ENCODE results near the gene IPO13.

DNA sequence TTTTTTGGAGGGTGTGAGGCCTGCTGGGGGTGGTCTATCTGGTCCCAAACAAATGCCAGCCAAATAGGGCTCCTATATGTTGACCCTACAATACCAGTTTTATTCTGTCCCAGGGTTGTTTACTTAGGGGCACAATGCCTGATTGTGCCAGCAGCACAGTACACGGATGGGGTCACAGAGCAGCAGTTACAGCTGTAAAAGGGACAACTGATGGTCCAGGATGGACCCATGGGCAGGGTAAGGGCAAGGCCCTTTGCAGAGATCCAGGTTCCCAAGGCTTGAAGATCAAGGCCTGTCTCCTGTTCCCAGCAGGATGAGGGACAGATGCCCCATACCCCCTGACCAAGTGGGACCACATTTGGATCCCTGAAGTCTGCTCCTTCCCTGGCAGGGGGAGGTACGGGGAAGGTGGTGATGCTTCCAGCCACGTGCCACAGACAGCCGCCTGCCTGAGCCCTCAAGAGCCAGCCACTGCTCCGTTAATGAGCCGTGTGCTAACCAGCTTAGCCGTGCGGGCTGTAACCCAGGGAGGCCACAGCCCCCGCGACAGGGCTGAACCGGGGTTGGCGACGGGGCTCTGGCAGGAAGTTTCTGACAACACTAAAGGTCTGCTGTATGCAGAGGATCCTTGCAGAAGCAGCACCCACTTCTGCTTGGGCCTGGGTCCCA lies 66.3 kb downstream of the IPO13 start:
- TF ChIP-seq, protein P1, sequence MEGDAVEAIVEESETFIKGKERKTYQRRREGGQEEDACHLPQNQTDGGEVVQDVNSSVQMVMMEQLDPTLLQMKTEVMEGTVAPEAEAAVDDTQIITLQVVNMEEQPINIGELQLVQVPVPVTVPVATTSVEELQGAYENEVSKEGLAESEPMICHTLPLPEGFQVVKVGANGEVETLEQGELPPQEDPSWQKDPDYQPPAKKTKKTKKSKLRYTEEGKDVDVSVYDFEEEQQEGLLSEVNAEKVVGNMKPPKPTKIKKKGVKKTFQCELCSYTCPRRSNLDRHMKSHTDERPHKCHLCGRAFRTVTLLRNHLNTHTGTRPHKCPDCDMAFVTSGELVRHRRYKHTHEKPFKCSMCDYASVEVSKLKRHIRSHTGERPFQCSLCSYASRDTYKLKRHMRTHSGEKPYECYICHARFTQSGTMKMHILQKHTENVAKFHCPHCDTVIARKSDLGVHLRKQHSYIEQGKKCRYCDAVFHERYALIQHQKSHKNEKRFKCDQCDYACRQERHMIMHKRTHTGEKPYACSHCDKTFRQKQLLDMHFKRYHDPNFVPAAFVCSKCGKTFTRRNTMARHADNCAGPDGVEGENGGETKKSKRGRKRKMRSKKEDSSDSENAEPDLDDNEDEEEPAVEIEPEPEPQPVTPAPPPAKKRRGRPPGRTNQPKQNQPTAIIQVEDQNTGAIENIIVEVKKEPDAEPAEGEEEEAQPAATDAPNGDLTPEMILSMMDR (IDR thresholded peaks at IDR 0.05 in 8 of 11, conservative IDR thresholded peaks at IDR 0.05 in 3 of 11), result no peak
- TF ChIP-seq POLR2A (IDR thresholded peaks at IDR 0.05), result no peak

All from spleen (tissue), 7 donors.